ENCODE results near the gene OR2H1.

Gene OR2H1

GRCh38 chr6:29496961-29497360, 40.0 kb downstream of the OR2H1 start:
- Histone ChIP-seq H2AFZ (no peak overlapping the region), H3K9ac (no peak overlapping the region), H3K79me2 (no peaks in the 10 kb centered on the region), H3K9me3 (ENCODE audit: control insufficient read depth, low read length) (no peaks in the 10 kb centered on the region), H3K4me1 (no peaks in the 10 kb centered on the region), H3K4me3 (ENCODE audit: low read depth, low read length) (no peak overlapping the region), H3K4me2 (ENCODE audit: low read length) (no peak overlapping the region), H3K36me3 (ENCODE audit: control insufficient read depth, insufficient read depth, low read length) (no peaks in the 10 kb centered on the region), H3K27ac (no peak overlapping the region), H3K27me3 (ENCODE audit: control insufficient read depth, insufficient read depth, low read length) (no peaks in the 10 kb centered on the region)
- no peak for TF ChIP-seq CTCF (IDR thresholded peaks at IDR 0.05)

GRCh38 chr6:29499704-29500103, 42.7 kb downstream of the OR2H1 start:
- Histone ChIP-seq H3K9ac (no peak overlapping the region), H3K4me3 (ENCODE audit: low read depth, low read length) (no peak overlapping the region), H3K36me3 (ENCODE audit: control insufficient read depth, insufficient read depth, low read length) (no peaks in the 10 kb centered on the region), H3K4me2 (ENCODE audit: low read length) (no peak overlapping the region), H3K4me1 (no peaks in the 10 kb centered on the region), H2AFZ (no peak overlapping the region), H3K27ac (no peak overlapping the region), H3K79me2 (no peaks in the 10 kb centered on the region), H3K9me3 (ENCODE audit: control insufficient read depth, low read length) (no peaks in the 10 kb centered on the region), H3K27me3 (ENCODE audit: control insufficient read depth, insufficient read depth, low read length) (no peaks in the 10 kb centered on the region)
- TF ChIP-seq CTCF (IDR thresholded peaks at IDR 0.05) = no peak

- Histone ChIP-seq H3K4me1 (no peaks in the 10 kb centered on the region), H3K9ac (no peak overlapping the region), H3K27me3 (ENCODE audit: control insufficient read depth, insufficient read depth, low read length) (no peaks in the 10 kb centered on the region), H3K79me2 (no peaks in the 10 kb centered on the region), H2AFZ (no peak overlapping the region), H3K36me3 (ENCODE audit: control insufficient read depth, insufficient read depth, low read length) (no peaks in the 10 kb centered on the region), H3K4me3 (ENCODE audit: low read depth, low read length) (no peak overlapping the region), H3K4me2 (ENCODE audit: low read length) (no peak overlapping the region), H3K9me3 (ENCODE audit: control insufficient read depth, low read length) (no peaks in the 10 kb centered on the region), H3K27ac (no peak overlapping the region)
- TF ChIP-seq CTCF (IDR thresholded peaks at IDR 0.05) = no peak
Measured at GRCh38 chr6:29500594-29500993, 43.6 kb downstream of the OR2H1 start.

- Histone ChIP-seq H3K36me3 (ENCODE audit: control insufficient read depth, insufficient read depth, low read length) (no peaks in the 10 kb centered on the region), H3K27me3 (ENCODE audit: control insufficient read depth, insufficient read depth, low read length) (no peaks in the 10 kb centered on the region), H3K4me1 (no peaks in the 10 kb centered on the region), H3K27ac (no peak overlapping the region), H3K4me2 (ENCODE audit: low read length) (no peak overlapping the region), H2AFZ (no peak overlapping the region), H3K79me2 (no peaks in the 10 kb centered on the region), H3K9me3 (ENCODE audit: control insufficient read depth, low read length) (no peaks in the 10 kb centered on the region), H3K4me3 (ENCODE audit: low read depth, low read length) (no peak overlapping the region), H3K9ac (no peak overlapping the region)
- no peak for TF ChIP-seq CTCF (IDR thresholded peaks at IDR 0.05)
Measured at GRCh38 chr6:29501106-29501505, 44.2 kb downstream of the OR2H1 start.

- Histone ChIP-seq H3K9me3 (ENCODE audit: control insufficient read depth, low read length) (no peaks in the 10 kb centered on the region), H3K4me2 (ENCODE audit: low read length) (no peak overlapping the region), H3K4me1 (no peaks in the 10 kb centered on the region), H3K36me3 (ENCODE audit: control insufficient read depth, insufficient read depth, low read length) (no peaks in the 10 kb centered on the region), H3K27ac (no peak overlapping the region), H2AFZ (no peak overlapping the region), H3K79me2 (no peaks in the 10 kb centered on the region), H3K27me3 (ENCODE audit: control insufficient read depth, insufficient read depth, low read length) (no peaks in the 10 kb centered on the region), H3K9ac (no peak overlapping the region), H3K4me3 (ENCODE audit: low read depth, low read length) (no peak overlapping the region)
- no peak for TF ChIP-seq CTCF (IDR thresholded peaks at IDR 0.05)
Measured at GRCh38 chr6:29502181-29502580, 45.2 kb downstream of the OR2H1 start.

Data from parathyroid adenoma (tissue), 2 donors.